PFSK-1 (cell line): ENCODE data around the gene ARHGAP25.

Source experiments
- FOXP2 ChIP-seq: optimal IDR thresholded peaks from 2 replicates; pipeline ENCODE3; 2011; ENCODE audit warnings: borderline replicate concordance, control low read depth, inconsistent platforms; ENCODE audit not compliant: insufficient read depth; ENCODE audit errors: extremely low read length, extremely low read depth
- TAF1 ChIP-seq: IDR thresholded peaks from 2 replicates; pipeline ENCODE4 v1.6.1; 2012; ENCODE audit warnings: low read length, control low read depth, borderline replicate concordance; ENCODE audit not compliant: insufficient read depth

GRCh38 chr2:68800517-68800916, 65.9 kb downstream of the ARHGAP25 start:
- TF ChIP-seq TAF1 (no peak), FOXP2 (no peak)
